Adrenal gland (tissue), 12 donors: ENCODE measurements around the gene SYNE1. TPM values are rescaled to one million over a fixed set of nuclear protein-coding genes. Genes with fewer than 3 reads are reported as not detected.
A peak's percentile ranks its signal among the peaks of the same experiment; 100 is the strongest.

ENCODE experiments used
- DNase-seq, 7 donors: peaks; one replicate each; pipeline ENCODE4 v3.0.0-alpha.2; 2019 to 2020
- H3K27ac ChIP-seq, 5 donors: fragments of 200-600 bp; sonication (generic) in 4 of 5; 1 replicate in 3 of 5; 2 replicates in 2 of 5; pipeline versions ENCODE4 v1.5.1 to v1.8.0; 2016 to 2020; ENCODE audit warnings: mild to moderate bottlenecking in 1 of 5
- H3K27me3 ChIP-seq: fragments of 200-600 bp; 2 replicates; pipeline ENCODE4 v1.8.0; 2021
- H3K36me3 ChIP-seq, 2 donors: fragments of 200-600 bp; replicated peaks in 1 of 2; 1 replicate in 1 of 2; 2 replicates in 1 of 2; pipeline versions ENCODE4 v1.5.1 to v1.8.0; 2018 to 2022
- H3K4me1 ChIP-seq, 2 donors: fragments of 200-600 bp; replicated peaks in 1 of 2; 1 replicate in 1 of 2; 2 replicates in 1 of 2; pipeline versions ENCODE4 v1.5.1 to v1.8.0; 2018 to 2021
- H3K4me3 ChIP-seq, 4 donors: fragments of 200-600 bp; sonication (generic) in 3 of 4; one replicate each; pipeline ENCODE4 v1.5.1; 2016 to 2018
- H3K9me3 ChIP-seq, 3 donors: fragments of 200-600 bp; sonication (generic) in 1 of 3; replicated peaks in 1 of 3; 1 replicate in 2 of 3; 2 replicates in 1 of 3; pipeline versions ENCODE4 v1.5.1 to v1.8.0; 2016 to 2021
- POLR2A ChIP-seq, 2 donors: fragments of 450-650 bp; IDR thresholded peaks; one replicate each; pipeline ENCODE4 v1.6.1; 2017; ENCODE audit warnings: antibody characterized with exemption in 2 of 2, mild to moderate bottlenecking in 2 of 2, moderate library complexity in 1 of 2
- WGBS, 4 donors: extraction: QIAGEN DNeasy Blood & Tissue Kit in 2 of 4; methylation state at CpG; one replicate each; pipeline versions ENCODE4 v1.1.5 to v1.1.7; 2013 to 2017; 5-methylcytosine and 5-hydroxymethylcytosine counted together
- intact Hi-C, 2 donors: fragments of 100-400 bp; cut with DNase I; formaldehyde crosslinking; loops; one replicate each; pipeline versions ENCODE4 v1.14.1 to v1.15.0; 2022 to 2023
- polyA plus RNA-seq, 3 donors: library from polyadenylated mRNA; stranded (reverse); fragments of 200-250 nt in 2 of 3; fragments of 350-450 nt in 1 of 3; fragmentation: Illumina TruSeq in 1 of 3; extraction: RNeasy Lipid Tissue Mini Kit (QIAGEN cat#74804) in 1 of 3; gene quantifications; one replicate each; pipeline ENCODE4 v1.2.3, GENCODE V29; 2013 to 2014
- total RNA-seq, 9 donors: library from RNA; depleted of rRNA in 4 of 9; stranded (reverse); fragments of >200 nt in 4 of 9; fragments of 120-200 nt in 1 of 9; fragmentation: NEBNext Ultra II Directional in 1 of 9; extraction: Animal tissue kit (Norgen Biotek cat#: 25700) in 1 of 9; gene quantifications; one replicate each; pipeline versions ENCODE4 v1.1.0 to v1.2.4, GENCODE V29; 2013 to 2023
- TF ChIP-seq, protein P1 (sequence below), 6 experiments: fragments of 450-650 bp in 4 of 6; fragments of 200-600 bp in 2 of 6; sonication (generic) in 1 of 6; IDR thresholded peaks; 1 replicate in 5 of 6; 2 replicates in 1 of 6; pipeline versions ENCODE4 v1.5.1 to v1.8.0; 2016 to 2021; ENCODE audit warnings: antibody characterized with exemption in 6 of 6, mild to moderate bottlenecking in 2 of 6, moderate library complexity in 1 of 6
- donor health status: healthy with polysubstance abuse.
- donor health status: Bipolar disorder and iron deficiency.
- donor health status: DM: yes; HTN: yes; CAD: no.
- donor health status: DM: no; HTN: no; CAD: no.
- donor health status: DM: no; HTN: no; CAD: no.
- donor health status: DM: yes; HTN: yes; CAD: no.

Gene SYNE1
- total and polyA plus RNA-seq, 12 donors = 29.0 to 170 (median 93.1) TPM

DNA sequence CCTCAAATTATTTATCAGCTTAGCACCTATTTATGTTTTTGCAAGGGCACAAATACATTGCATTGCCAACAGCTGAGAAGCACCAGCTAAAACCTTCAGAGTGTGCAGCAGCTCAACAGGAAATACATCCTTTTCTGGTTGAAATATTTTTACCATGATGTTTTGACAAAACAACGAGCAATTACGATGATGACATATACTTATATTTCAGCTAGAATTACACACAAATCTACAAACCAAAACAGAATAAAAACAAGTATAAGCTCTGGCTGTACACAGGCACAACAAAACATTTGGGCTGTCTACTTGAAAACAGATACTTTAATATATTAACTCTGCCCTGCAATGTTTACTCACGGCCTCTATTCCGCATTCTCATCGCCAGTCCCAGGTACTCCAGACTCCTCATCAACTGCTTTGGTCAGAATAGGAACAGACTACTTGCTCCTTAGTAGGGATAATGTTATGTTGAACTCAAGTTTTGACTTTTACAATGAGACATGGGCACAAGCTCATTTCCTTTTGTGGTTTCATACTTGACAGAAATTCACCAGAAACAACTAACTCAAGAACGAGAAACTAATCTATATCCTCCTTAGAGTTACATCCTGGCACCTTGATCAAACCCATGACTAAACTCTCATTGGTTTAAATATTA is 452.1 kb downstream of the SYNE1 start:
- H3K4me1 ChIP-seq = no peaks in the 10 kb centered on the region
- TF ChIP-seq, protein P1, sequence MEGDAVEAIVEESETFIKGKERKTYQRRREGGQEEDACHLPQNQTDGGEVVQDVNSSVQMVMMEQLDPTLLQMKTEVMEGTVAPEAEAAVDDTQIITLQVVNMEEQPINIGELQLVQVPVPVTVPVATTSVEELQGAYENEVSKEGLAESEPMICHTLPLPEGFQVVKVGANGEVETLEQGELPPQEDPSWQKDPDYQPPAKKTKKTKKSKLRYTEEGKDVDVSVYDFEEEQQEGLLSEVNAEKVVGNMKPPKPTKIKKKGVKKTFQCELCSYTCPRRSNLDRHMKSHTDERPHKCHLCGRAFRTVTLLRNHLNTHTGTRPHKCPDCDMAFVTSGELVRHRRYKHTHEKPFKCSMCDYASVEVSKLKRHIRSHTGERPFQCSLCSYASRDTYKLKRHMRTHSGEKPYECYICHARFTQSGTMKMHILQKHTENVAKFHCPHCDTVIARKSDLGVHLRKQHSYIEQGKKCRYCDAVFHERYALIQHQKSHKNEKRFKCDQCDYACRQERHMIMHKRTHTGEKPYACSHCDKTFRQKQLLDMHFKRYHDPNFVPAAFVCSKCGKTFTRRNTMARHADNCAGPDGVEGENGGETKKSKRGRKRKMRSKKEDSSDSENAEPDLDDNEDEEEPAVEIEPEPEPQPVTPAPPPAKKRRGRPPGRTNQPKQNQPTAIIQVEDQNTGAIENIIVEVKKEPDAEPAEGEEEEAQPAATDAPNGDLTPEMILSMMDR (IDR thresholded peaks at IDR 0.05) = no peak
- no peak for TF ChIP-seq POLR2A (IDR thresholded peaks at IDR 0.05)

DNA sequence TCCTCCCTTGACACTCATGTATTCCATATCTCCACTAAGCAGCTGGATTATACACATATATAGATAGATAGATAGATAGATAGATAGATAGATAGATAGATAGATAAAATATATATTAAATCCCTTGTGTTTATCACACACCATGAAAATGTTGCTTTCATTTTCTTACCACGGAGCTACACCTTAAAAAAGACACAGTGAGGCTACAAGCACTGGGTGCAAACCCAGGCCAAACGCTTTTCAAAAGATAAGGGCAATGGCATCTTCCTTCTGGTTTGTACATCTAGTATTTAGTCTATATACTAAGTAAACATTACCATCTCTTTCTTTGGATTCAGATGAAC is 452.6 kb downstream of the SYNE1 start:
- Histone ChIP-seq H3K9me3 (no peaks in the 10 kb centered on the region), H3K36me3 (no peaks in the 10 kb centered on the region), H3K4me3 (no peak overlapping the region), H3K27me3 (no peaks in the 10 kb centered on the region), H3K4me1 (no peaks in the 10 kb centered on the region), H3K27ac (no peak overlapping the region)
- WGBS, 4 donors = 74 to 86% (median 78%) methylated on average over 2 of the region's 2 CpGs
- TF ChIP-seq, protein P1 (IDR thresholded peaks at IDR 0.05) = no peak
- no peak for TF ChIP-seq POLR2A (IDR thresholded peaks at IDR 0.05)
- DNase-seq = no peak
- intact Hi-C loops = no loop called here

More for the DNA sequence above, 452.1 kb downstream of the SYNE1 start:
- peak overlapping the region in 1 of 5 donors; percentile 59 for H3K27ac ChIP-seq
- no peak for DNase-seq
- H3K9me3 ChIP-seq = no peaks in the 10 kb centered on the region
- 68 to 75% (median 74%) methylated on average over 6 of the region's 6 CpGs for WGBS, 4 donors
- no peaks in the 10 kb centered on the region for H3K27me3 ChIP-seq
- no peaks in the 10 kb centered on the region for H3K36me3 ChIP-seq
- intact Hi-C loops = no loop called here
- no peak overlapping the region for H3K4me3 ChIP-seq

DNA sequence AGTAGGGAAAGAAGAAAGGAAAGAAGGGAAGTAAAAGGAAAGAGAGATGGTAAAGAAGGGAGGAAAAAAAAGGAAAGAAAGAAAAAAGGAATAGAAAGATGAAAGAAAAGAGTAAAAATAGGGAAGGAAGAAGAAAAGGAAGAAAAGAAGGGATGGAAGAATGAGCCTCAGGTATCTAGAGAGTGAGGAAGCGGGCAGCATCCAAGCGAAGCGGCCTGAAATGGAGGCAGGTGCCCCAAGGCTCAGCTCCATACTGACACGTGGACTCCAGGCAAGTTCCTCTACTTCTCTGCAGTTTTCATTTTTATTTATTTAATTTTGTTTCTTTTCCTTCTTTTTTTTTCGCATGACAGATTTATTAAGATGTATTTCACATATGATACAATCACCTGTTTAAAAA is 456.6 kb downstream of the SYNE1 start:
- no peaks in the 10 kb centered on the region for H3K27me3 ChIP-seq
- WGBS, 4 donors = 95 to 99% (median 96%) methylated on average over 5 of the region's 5 CpGs
- intact Hi-C loops = no loop called here
- no peak for DNase-seq
- H3K4me1 ChIP-seq = no peaks in the 10 kb centered on the region
- TF ChIP-seq POLR2A (IDR thresholded peaks at IDR 0.05) = no peak
- TF ChIP-seq, protein P1 (IDR thresholded peaks at IDR 0.05) = no peak
- H3K36me3 ChIP-seq = no peaks in the 10 kb centered on the region
- H3K27ac ChIP-seq = no peak overlapping the region
- H3K4me3 ChIP-seq = no peak overlapping the region
- no peaks in the 10 kb centered on the region for H3K9me3 ChIP-seq

DNA sequence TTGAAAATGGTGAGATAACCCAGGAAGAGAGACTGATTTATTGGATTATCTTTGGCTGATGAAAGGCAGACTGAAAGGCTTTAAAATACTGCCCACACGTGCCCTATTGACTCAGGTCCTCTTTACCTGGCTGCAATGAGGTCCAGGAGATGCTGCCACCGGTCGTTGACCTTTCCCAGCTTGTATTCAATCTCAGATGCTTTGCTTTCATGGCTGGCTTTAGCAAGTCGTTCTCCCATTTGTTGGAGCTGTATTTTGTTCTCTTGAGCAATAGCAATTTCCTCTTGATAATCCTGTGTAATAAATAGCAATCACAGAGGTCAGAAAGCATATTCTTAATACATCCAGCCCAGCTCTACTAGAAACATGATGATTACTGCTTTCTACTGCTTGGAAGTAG is 460.9 kb downstream of the SYNE1 start:
- H3K36me3 ChIP-seq = peaks cover 0 to 17% of the 10 kb centered on the region in 2 donors
- no peak for DNase-seq
- TF ChIP-seq, protein P1 (IDR thresholded peaks at IDR 0.05) = no peak
- no peak for TF ChIP-seq POLR2A (IDR thresholded peaks at IDR 0.05)
- no peak overlapping the region for H3K4me3 ChIP-seq
- H3K27ac ChIP-seq = no peak overlapping the region
- WGBS, 4 donors = 70 to 79% (median 74%) methylated on average over 4 of the region's 4 CpGs
- H3K9me3 ChIP-seq = no peaks in the 10 kb centered on the region
- no peaks in the 10 kb centered on the region for H3K27me3 ChIP-seq
- H3K4me1 ChIP-seq = peaks cover 7 to 11% of the 10 kb centered on the region in 2 donors
- intact Hi-C loops = no loop called here
